HG03354 (cell line): ENCODE measurements around the gene INKA1.
"Not testable (repeated sequence)": the region's sequence is repeated elsewhere in the genome, so short reads cannot be mapped to it uniquely, and the experiment has no call there.

Experiments
- ATAC-seq: cut with Tn5 transposase; IDR thresholded peaks from one replicate; pipeline ENCODE4 v1.9.1; 2021; ENCODE audit warnings: mild to moderate bottlenecking; ENCODE audit not compliant: unreplicated experiment, poor library complexity, severe bottlenecking

INKA1 gene

DNA sequence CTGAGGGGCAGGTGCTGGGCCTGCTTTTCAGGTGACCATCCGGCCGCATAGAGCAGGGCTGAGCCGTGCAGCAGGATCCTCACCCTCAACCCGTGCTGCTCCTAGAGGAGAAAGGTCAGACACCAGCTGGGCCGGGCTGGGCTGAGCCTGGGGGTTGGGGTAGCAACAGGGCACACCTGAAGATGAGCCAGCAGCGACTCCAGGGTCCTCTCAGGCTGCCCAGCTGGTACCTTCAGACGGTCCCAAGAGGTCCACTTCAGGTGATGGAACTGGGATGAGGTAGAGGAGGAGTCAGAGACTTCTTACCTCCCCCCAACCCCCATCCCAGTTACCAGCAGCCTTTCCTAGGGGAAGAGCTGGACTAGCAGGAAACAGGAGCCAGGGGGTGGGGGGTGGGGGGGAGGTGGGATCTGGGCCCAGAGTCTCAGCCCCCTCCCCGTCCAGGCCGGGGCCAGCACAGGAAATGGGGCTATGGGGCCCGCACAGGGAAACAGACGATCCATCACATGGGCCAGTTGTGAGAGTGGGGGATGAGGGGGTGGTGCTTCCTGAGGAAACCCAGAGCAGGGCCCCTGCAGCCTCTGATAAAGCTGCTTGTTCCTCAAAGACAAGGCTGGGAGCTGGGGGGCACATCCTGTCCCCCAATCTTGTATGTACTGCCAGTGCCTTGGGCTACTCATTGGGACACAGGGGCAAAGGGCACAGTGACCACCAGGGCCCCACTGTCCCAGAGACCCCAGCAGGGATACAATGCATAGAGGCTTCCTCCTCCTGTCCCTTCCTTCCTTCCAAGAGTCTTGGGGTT is 3.0 kb downstream of the INKA1 start:
- no peak for ATAC-seq

DNA sequence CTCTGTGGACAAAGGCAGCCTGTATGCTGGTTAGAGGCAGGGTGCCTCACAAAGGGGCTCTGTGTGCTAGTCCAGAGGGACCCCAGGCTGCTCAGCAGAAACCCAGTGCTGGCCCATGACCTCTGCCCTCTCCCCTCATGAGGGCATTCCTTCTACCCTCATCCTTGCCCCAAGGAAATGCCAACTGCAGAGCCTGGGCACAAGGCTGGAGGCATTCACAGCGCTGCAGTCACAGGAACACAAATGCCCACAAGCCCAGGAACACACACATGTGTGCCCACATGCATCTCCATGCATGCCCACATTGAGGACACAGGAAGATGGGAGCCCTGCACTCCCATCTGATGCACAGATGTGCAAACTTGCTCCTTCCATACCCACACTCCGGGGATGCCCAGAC is 3.8 kb downstream of the INKA1 start:
- ATAC-seq = no peak

DNA sequence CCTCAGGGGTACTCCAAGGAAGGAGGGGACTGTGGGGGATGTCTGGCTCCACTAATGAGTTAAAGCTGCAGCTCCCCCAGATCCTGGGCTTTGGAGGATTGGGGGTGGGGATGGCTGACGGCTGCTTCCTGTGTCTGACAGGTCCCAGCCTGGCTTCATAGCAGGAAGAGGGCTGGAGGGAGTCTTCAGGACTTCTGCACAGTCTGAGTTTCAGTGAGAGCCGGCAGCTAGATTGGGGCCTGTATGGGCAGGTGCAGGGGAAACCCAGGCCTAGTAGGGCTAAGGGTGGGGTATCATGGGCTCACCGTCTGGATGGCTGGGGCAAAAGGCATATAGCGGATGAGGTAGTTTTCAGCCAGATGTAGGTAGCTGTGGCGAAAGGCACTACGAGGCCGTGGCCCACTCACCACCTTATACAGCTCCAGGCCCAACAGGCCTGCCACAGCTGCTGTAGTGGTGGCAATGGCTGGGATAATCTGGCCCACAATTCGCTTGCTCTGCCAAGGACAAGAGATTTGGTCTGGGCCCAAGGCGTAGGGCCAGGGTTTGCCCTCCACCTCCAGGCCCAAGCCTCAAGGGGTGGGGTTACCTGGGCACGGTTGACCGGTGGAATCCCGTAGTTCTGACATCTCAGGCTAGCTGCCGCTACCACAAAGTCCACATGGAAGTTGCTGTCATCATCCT is 4.5 kb downstream of the INKA1 start:
- ATAC-seq = no peak

DNA sequence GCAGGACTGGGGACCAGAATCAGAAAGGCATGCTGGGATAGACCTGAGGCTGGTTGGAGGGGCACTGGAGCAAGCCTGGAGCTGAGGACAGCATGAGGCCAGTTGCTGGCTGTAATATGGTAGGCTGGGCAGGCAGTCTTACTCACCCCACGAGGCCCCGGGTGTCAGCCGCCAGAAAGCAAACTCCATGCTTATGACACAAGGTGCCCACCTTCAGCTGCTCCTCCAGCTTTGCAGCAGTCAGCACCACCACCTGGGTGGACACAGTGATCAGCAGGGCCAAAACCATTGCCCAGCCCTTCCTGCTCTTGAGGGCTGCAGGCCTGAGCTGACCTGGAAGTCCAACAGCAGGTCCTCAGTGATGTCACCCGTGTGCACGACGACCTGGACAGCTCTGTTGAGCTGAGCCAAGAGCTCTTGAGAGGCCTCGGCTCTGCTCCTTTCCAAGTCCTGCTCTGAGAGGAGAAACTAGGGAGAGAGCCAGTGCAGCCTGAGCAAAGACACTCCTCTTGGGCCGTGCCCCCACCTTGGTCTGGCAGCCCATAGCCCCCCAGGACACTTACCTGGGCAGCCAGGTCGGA is 9.9 kb downstream of the INKA1 start:
- ATAC-seq = no peak

DNA sequence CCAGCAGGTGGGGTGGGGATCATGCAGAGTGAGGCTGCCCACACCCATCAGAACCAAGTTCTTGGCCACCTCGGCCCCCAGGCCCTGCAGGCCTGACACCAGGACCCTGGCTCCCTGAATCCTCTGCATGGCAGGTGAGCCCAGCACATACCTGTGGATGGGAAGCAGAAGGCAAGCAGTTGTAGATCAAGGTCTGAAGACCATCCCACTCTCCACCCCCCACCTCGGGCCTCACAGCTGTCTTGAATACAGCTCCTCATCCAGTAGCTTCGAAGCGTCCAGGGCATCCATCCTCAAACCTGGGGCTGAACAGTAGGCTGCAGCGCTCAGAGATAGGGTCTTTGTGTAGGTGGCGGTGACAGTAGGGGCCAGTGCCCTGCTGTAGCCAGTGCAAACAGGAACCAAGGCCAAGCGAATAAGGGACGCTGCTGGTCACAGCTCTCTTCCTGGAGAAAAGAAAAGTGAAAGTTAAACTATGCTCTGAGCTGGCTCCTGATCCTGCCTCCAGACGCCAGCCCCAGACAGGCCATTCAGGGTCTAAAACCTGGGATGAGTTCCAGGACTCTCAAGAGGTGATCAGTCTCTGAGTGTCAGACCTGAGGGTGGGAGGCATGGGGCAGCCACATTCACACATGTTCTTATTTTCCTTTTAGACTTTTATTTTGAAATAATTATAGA is 10.6 kb downstream of the INKA1 start, which contains the start of gene UBA7:
TSS of gene UBA7 (minus strand) at position 457 of the 678 bp plus-strand sequence. CDS start at position 291, 166 bp downstream.
- peak; percentile 68 for ATAC-seq

DNA sequence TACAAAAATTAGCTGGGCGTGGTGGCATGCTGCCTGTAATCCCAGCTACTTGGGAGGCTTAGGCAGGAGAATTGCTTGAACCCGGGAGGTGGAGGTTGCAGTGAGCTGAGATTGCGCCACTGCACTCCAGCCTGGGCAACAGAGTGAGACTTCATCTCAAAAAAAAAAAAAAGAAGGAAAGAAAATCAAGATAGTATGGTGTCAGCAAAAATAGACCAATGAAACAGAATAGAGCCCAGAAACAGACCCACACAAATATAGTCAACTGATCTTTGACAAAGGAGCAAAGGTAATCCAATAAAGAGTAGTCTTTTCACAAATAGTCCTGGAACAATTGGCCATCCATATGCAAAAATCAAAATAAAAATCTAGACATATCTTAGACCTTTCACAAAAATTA is 20.1 kb downstream of the INKA1 start:
- not testable (repeated sequence) for ATAC-seq

DNA sequence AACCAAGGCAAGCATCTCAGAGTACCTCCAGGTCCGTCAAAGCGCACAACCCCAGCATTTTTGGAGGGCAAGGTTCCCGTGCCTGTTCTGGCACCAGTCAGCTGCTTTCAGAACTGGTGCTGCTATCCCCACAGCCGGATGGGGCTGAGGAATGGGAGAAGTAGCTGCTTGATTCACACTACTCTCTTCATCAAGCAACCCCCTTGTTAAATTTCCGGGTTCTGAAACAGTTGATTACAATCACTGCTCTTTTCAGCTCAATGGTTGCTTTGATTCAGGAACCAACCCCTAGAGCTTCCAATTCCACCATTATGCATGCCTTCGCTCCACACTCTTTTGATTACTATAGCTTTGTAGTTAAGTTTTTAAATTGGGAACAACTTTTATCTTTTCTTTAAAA is 23.0 kb downstream of the INKA1 start:
- ATAC-seq = no peak

DNA sequence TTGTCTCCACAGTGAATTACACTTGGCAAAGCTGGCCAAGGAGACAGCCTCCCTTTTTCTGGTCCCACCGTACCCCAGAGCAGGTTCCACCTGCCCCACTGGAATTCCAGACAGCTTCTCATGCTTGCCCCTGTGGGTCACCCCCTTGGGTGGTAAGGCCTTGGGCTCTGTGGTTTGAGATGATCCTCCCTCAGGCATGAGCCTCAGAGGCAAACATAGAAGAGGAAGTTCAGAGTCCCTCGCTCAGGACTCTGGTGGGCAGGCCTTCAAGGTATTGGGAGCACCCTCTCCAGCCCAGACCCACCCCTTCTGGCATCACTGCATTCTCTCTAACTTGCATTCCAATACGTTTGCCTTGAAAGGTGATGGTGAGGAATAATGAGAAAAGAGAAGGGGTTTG is 28.3 kb downstream of the INKA1 start:
- ATAC-seq = no peak

DNA sequence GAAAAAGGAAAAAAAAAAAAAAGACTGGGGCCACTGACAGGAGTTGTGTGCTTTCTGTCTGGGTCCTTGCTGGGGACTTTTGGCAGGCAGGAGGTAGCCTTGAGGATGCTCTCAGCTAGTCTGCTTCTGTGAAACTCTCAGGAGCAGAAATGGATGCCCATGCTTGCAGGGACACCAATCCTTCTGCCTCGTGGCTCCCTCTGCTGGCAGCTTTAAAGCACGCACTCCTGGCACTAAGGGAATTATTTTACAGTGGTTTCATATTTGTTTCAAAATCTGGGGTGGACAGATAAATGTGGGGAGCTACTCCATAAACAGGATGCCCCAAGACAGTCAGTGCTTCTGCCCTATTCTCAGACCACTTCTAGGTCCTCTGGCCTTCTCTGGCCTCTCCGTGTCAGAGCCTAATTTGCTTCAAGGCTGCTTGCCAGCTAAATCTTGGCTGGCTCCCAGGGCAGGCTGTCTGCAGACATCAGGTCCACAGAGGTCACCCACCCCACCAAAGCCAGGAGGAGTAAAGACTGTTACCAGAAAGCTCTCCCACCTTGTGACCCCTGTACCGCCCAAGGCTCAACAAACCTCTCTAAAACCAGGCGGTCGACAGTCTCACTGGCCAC is 36.2 kb downstream of the INKA1 start:
- no peak for ATAC-seq

DNA sequence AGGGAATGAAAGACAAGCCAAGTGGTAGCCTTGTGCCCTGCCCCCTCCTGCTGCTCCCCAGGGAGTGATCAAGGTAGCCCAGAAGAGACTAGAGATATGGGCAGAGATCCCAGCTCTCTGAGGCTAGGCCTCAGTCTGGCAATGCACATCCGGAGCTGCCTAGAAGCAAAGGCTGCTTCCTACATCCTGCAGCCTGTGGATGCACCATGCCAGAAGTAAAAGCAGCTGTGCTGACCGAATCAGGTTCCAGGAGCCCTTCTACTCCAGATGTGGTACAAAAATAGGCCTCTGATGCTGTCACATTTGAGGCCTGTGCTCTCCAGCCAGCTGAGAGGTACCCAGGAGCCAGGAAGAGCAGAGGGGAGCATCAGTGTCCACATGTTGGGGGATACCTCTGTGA is 37.3 kb downstream of the INKA1 start:
- no peak for ATAC-seq

DNA sequence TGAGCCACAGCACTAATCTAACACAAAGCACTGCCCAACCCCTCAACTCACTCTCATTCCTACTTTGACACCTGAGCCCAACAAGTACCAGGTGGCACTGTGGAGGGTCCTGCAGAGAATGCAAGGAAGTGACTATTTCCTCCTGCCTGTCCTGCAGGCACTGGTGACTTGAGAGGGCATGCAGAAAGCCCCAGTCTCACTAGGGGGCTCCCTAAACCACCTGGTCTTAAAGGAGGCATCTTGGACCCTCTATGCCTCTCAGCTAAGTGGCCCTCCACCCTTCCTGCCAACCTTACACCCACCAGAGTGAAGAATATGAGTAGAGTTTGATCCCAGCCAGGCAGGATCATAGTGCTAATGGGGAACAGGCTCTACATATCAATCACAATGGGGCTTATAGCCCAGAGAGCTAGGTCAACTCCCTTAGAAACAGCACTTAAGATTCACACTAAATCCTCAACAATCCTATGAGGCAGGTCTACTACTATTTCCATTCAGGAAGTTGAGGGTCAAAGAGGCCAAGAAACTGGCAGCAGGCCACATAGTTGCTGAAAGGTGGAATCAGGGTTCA is 38.1 kb downstream of the INKA1 start:
- no peak for ATAC-seq

DNA sequence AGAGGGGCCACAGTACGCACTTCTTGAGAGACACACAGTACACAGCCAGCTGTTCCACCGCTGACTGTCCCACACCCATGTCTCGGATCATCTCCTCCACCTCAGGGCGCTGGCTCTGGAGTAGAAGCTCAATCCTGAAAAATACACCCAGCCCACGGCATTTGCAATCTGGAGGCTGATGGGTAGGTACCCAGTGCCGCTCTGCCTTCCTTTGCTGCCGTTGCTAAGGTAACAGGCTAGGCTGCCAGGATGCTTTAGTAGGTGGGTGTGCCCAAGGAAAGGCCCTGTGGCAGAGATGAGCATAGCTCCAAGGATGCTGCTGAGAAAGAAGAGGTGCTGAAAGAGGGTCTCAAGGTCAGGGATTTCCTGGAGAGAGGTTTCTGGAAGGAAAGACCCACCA is 38.7 kb downstream of the INKA1 start:
- no peak for ATAC-seq

DNA sequence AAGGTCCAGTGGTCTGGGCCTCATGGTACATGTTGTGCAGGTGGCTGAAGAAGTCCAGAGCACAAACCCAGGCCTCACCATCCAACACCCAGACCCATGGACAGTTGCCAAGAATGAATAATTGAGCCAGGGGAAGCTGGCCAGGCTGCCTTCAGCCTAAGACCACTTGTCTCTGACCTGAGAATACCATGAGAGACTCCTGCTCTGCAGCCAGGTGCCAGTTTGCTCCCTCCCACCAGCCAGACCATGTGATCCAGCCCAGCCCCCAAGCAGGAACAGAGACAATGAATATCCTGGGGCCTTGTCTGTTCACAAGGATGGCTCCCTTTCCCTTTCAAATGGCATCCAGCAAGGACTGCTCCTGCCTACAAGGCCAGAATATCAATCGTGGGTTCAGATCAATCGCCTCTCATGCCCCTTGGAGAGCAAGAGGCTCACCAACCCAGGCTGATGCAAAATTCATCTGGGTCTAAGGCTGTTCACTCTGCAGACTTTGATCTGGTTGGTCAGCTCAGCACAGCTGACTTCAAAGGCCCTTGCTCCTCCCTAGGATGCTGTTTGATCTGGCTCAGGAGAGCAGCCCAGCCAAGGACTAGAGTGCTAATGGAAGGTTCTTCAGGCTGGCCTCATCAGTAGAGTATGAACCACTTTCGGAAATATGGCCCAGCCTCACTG is 39.9 kb downstream of the INKA1 start:
- ATAC-seq = no peak

DNA sequence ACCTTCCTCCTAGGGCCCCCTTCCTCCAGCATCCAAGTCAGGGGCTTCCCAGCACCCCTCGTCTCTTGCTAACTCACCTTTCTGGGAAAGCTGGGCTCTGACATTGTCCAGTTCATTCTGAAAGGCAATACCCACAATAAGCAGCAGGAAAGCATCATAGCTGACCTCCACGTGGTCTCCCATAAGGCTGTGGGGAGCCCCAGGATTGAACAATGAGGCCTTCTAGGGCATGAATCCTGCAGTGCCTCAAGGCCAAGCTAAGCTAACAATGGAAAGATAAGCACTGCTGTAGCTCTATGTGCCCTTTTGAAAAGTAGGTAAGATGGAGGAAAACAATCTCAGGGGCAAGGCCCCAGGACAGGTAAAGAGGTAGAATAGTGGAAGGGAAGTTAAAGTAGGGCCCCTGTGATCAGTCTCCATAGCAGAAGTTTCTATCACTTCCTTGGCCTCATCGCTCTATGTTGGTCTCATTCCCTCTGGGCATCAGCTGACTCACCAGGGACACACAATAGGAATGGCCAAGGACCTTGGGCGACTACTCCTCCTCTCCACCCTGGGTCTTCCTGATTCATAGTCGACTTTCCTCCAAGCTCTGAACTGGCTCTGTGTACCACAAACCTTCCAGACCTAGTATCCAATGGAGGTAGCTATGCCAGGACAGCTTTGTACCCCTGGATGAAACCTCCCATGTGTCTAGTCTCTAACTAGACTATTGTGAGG is 41.6 kb downstream of the INKA1 start:
- ATAC-seq = no peak

DNA sequence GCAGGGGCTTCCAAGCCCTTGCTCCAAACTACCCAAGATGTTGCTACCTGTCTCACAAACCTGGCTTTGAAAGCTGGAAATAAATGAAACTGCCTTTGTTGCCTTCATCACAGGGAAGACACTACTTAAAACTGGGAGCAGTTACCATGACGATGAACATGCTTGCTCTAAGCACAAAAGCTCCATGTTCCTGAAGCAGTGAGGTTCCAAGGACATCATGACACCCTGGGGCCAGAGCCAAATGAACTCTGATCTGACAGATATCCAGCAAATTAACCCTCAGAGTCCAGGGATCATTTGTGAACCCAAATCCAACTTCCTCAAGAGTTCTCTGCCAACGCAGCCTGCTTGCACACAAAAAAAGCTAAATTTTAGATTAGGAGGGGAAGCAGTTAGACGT is 42.6 kb downstream of the INKA1 start:
- ATAC-seq = no peak
